B cell (primary cell): ENCODE data around the gene AP4M1.

Experiments
- EZH2 ChIP-seq: IDR thresholded peaks from 2 replicates; pipeline ENCODE4 v1.6.1; 2012; ENCODE audit warnings: borderline replicate concordance, low read depth, mild to moderate bottlenecking, moderate library complexity, low read length; ENCODE audit not compliant: insufficient read depth, poor library complexity, severe bottlenecking
- TF ChIP-seq, protein P1 (sequence below): fragments of 200-600 bp; IDR thresholded peaks from one replicate; pipeline ENCODE4 v1.8.0; 2022; ENCODE audit warnings: antibody characterized with exemption, mild to moderate bottlenecking

DNA sequence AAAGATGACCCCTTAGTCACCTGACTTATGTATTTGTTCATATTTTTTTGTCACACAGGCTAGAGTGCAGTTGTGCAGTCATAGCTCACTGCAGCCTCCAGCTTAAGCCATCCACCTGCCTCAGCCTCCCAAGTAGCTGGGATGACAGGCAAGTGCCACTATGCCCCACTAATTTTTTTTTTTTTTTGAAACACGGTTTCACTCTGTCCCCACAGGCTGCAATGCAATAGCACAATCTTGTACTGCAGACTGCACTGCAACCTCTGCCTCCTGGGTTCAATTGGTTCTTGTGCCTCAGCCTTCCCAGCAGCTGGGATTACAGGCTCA, 27.2 kb downstream of the AP4M1 start:
- TF ChIP-seq, protein P1, sequence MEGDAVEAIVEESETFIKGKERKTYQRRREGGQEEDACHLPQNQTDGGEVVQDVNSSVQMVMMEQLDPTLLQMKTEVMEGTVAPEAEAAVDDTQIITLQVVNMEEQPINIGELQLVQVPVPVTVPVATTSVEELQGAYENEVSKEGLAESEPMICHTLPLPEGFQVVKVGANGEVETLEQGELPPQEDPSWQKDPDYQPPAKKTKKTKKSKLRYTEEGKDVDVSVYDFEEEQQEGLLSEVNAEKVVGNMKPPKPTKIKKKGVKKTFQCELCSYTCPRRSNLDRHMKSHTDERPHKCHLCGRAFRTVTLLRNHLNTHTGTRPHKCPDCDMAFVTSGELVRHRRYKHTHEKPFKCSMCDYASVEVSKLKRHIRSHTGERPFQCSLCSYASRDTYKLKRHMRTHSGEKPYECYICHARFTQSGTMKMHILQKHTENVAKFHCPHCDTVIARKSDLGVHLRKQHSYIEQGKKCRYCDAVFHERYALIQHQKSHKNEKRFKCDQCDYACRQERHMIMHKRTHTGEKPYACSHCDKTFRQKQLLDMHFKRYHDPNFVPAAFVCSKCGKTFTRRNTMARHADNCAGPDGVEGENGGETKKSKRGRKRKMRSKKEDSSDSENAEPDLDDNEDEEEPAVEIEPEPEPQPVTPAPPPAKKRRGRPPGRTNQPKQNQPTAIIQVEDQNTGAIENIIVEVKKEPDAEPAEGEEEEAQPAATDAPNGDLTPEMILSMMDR, result no peak
- no peak for TF ChIP-seq EZH2
